GM19099 (cell line): ENCODE measurements around the gene TRAPPC2.

Source experiments
- POLR2A ChIP-seq: IDR thresholded peaks from 3 replicates; pipeline ENCODE4 v1.6.1; 2011; ENCODE audit warnings: low read depth; ENCODE audit not compliant: insufficient read length; ENCODE audit errors: extremely low read depth

TRAPPC2 gene

DNA sequence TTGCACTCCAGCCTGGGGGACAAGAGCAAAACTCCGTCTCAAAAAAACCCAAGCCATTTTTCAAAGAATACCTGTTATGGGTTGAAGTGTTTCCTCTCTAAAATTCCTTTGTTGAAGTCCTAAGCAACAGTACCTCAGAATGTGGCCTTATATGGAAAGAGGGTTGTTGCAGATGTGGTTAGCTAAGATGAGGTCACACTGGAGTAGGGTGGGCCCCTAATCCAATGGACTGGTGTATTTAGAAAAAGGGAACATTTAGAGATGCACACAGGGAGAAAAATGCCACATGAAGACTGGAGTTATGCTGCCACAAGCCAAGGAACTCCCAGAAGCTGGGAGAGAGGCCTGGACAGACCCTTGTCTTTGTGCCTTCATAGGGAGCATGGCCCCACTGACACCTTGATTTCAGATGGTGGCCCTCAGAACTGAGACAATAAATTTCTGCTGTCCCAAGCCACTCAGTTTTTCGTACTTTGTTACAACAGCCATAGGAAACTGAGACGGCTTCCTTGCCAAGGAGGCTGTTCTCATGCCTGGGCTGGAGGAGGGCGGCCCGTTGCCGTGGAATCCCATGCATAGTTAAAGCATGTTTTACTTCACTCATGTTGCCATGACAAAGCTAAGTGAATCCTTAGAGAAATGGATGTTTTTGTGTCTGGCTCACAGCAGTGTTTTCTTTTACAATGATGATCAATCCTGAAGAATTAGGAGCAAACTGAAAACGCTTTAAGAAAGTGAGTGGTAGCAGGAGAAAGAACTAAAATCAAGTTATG is 16.5 kb downstream of the TRAPPC2 start:
- no peak for TF ChIP-seq POLR2A

GRCh38 chrX:13716905-13717304 is 17.5 kb downstream of the TRAPPC2 start:
- TF ChIP-seq POLR2A = no peak

DNA sequence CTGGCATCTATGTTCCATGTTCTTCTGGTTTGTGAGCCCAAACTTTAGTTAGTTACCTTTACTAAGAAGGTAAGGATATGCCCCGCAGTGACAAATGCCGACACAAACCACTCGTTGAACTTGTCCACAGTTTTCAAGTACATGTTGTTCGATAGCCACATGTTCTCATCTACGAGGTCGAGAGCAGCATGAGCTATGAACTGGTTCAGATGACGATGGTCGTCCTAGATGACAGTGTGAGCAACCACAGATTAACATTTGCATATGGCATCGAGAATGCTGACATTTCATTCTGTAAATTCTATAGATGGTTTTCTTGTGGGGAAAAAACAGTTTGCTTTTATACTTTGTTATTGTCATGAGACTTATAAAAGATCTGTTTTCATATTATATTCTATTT is 18.0 kb downstream of the TRAPPC2 start:
- no peak for TF ChIP-seq POLR2A

DNA sequence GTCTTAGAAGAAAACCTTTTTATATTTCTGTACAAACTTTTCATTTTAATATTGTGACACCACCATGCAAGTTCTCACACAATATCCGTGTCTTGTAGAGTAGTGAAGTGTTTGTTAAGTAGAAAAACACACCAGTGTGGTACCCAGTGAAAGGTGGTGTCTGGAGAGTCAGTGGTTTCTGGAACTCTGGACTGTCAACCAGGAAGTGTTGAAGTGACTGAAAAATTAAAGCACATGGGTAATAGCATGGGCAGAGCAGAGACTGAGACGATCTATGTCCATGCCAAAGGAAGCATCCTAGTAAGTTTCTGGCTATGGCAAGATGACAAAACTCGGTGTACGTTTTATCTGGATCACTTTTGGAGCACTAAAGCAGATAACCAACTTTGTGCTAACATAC is 23.3 kb downstream of the TRAPPC2 start:
- TF ChIP-seq POLR2A = no peak

DNA sequence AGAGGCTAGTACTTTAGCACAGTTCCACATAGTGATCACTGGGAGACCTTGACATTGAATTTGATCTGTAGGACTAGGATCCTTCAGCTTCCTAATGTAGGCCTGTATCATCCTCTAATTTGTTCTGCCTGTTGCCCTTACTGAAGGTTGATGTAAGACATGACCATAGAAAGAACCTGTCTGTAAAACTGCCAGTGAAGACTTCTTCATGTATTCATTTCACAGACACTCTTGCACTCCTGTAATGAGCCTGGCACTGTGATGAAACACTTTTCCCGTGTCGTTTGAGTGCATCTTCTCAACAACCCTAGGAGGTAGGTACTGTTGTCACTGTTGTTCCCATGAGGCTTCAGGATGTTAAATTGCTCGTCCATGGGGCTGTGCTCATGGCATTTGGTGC is 30.8 kb downstream of the TRAPPC2 start:
- no peak for TF ChIP-seq POLR2A

GRCh38 chrX:13703135-13703534 is 31.3 kb downstream of the TRAPPC2 start:
- TF ChIP-seq POLR2A = no peak

DNA sequence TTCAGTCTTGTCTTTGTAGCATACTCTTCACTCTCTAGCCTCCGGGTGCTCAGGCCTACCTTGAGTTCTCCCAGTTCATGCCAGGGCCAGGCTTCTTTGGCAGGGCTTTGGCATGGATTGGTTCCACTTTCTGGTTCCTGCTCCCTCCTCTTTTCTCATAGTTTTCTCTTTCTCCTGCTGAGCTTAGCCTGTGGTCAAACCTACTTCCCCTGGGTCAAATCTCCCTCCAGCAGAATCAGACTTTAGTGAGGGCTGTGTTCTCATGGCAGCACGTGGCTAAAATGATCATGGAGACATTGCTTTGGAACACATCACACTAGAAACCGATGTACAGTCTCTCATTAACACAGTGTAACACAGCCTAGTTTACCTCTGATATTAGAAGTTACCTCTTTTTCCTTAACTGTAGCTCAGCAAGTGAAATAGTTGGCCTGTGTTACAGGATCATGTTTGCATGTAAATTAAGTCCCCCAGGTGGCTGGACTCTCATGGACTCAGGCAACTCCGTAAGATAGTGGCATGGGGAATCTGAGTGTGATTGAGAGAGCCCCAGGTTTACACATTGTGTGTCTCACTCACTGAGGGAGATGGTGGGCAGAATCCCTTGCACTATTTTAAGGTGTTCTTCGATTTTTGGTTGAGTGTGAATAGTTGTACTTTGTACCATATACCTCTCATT is 32.2 kb downstream of the TRAPPC2 start:
- no peak for TF ChIP-seq POLR2A

DNA sequence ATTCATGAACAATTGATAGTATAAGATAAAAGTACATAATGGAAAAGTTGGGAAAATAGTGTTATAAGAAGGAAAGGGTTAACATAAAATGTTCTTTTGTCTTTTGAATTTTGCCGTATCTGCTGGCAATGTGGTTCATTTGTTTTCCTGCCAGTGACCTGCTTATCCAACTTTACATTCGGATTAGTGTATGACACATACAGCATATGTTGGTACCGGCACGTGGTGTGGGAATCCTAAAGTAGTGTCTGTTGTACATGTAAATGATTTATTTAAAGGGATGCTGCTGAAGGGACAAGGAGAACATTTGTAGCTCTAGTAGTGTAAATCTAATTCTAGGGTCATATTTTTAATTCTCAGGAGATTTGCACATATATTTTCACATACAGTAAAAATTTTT is 34.0 kb downstream of the TRAPPC2 start:
- TF ChIP-seq POLR2A = no peak

DNA sequence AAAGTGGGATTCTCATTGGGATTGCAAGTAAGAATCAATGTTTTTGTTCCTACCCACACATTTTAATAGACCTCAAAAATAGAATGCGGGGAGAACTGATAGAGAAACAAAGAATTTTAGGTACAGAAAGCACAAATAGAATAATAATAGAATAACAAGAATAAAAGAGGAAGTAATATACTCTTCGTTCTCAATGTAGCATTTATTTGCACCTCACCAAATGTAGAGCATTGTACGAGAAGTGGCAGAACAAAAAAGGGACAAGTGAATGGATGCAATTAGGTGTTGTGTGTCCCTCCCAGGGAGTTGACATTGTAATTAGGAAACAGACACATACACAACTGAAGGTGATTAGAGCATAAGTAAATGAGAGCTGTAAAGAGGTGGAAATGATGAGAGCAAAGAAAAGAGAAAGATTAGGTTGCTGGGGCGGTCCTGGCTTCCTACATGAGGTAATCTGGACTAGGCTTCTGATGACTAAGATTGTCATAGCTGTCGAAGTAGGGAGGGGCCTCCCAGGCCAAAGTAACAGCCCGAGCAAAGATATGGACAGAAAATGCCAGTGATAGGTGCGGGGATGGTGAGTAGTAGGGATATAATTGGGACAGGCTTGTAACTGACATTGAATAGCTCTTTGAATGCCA is 35.1 kb downstream of the TRAPPC2 start:
- no peak for TF ChIP-seq POLR2A

GRCh38 chrX:13698432-13698831 is 36.0 kb downstream of the TRAPPC2 start:
- TF ChIP-seq POLR2A = no peak

DNA sequence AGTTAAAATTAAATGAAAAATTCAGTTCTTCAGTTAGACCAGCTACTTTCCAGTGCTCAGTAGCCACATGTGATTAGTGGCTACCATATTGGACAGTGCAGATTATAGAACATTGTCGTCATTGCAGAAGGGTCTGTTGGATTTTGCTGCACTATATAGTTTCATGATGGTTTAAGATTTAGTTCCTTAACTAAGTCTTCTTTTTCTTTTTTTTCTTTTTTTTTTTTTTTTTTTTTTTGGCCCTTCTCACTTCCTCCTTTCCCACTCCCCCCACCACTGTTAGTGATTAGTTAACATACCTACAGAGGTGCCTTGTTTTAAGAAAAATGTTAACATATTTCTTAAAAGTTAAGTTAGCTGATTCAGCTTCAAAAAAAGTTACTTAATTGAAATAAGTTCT is 36.4 kb downstream of the TRAPPC2 start:
- TF ChIP-seq POLR2A = no peak

GRCh38 chrX:13697455-13697854 is 37.0 kb downstream of the TRAPPC2 start:
- TF ChIP-seq POLR2A = no peak

DNA sequence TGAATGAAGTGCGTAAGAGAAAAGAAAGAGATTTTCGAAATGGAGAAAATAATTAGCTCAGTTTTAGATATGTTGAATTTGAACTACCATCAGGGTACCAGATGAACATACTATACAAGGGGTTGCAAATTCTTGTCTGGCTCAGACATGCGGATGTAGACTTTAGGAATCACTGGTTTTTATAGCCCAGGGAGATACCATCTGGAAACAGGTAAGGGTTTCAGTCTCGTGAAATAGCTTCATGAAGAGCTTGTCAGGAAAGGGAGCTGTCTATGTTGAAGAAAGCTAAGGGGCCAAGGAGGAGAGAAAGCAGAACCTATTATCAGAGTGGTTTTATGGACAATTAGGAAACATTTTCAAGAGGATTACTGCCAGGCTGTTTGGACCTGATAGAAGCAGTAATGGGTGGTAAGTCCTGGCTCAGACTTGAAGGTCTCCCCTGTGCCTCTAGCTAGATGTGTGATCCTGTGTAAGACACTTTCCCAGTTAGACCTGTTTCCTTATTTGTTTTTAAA is 38.8 kb downstream of the TRAPPC2 start:
- no peak for TF ChIP-seq POLR2A

GRCh38 chrX:13694983-13695382 is 39.4 kb downstream of the TRAPPC2 start:
- no peak for TF ChIP-seq POLR2A

DNA sequence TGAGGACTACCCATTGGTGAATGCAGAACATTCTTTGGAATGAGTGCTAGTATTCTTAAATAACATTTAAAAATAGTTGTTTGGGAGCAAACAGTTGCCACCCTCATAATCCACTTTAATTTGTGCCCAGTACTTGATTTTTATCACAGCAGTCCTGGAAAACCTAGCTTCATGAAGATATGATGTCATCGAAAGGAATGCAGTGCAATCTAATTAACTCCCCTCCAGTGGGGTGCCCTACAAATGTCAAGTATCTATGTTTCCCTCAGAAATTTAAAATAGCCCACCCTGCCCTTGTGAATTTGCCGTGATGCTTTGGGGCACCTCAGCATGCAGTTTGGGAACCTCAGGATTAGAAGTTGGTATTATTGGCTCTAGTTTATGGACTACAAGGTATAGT is 40.1 kb downstream of the TRAPPC2 start:
- TF ChIP-seq POLR2A = no peak
